Endodermal cell (in vitro differentiated cells): Measurements from ENCODE around the gene TMEM132A. TPM values are rescaled to one million over a fixed set of nuclear protein-coding genes. Genes with fewer than 3 reads are reported as not detected.

Experiments used
- DNase-seq: peaks from one replicate; pipeline ENCODE4 v3.0.0-alpha.2; 2017
- H3K27ac ChIP-seq: 2 replicates; pipeline ENCODE4 v1.5.1; 2013; ENCODE audit warnings: mild to moderate bottlenecking, low read depth, low read length, moderate library complexity
- H3K27me3 ChIP-seq: 2 replicates; pipeline ENCODE4 v1.6.1; 2013; ENCODE audit warnings: mild to moderate bottlenecking, low read length, moderate library complexity; ENCODE audit not compliant: insufficient read depth, control insufficient read depth, poor library complexity, severe bottlenecking
- H3K36me3 ChIP-seq: 2 replicates; pipeline ENCODE4 v1.7.0; 2013; ENCODE audit warnings: mild to moderate bottlenecking, low read length, moderate library complexity; ENCODE audit not compliant: control insufficient read depth, insufficient read depth
- H3K4me1 ChIP-seq: one replicate; pipeline ENCODE4 v1.7.0; 2013; ENCODE audit warnings: low read length; ENCODE audit not compliant: control insufficient read depth, insufficient read depth
- H3K4me3 ChIP-seq: 2 replicates; pipeline ENCODE4 v1.5.1; 2013; ENCODE audit warnings: mild to moderate bottlenecking, low read length, moderate library complexity
- H3K9ac ChIP-seq: 2 replicates; pipeline ENCODE4 v1.6.1; 2013; ENCODE audit warnings: mild to moderate bottlenecking, low read length, moderate library complexity; ENCODE audit not compliant: poor library complexity, severe bottlenecking; ENCODE audit errors: extremely low read depth
- H3K9me3 ChIP-seq: 2 replicates; pipeline ENCODE4 v1.6.1; 2013; ENCODE audit warnings: mild to moderate bottlenecking, low read length, moderate library complexity; ENCODE audit not compliant: control insufficient read depth
- H3K27ac Mint-ChIP-seq: 2 replicates; pipeline ENCODE4 v1.8.0; 2020; ENCODE audit warnings: mixed read lengths
- H3K27me3 Mint-ChIP-seq: 2 replicates; pipeline ENCODE4 v1.8.0; 2021; ENCODE audit warnings: mild to moderate bottlenecking, mixed read lengths; ENCODE audit not compliant: insufficient read depth
- H3K36me3 Mint-ChIP-seq: 2 replicates; pipeline ENCODE4 v1.8.0; 2020; ENCODE audit warnings: low read depth, mixed read lengths
- H3K4me1 Mint-ChIP-seq: 2 replicates; pipeline ENCODE4 v1.8.0; 2020; ENCODE audit warnings: mixed read lengths
- H3K4me3 Mint-ChIP-seq: 2 replicates; pipeline ENCODE4 v1.8.0; 2020; ENCODE audit warnings: mild to moderate bottlenecking, moderate library complexity, mixed read lengths
- H3K9me3 Mint-ChIP-seq: 2 replicates; pipeline ENCODE4 v1.8.0; 2020; ENCODE audit warnings: mild to moderate bottlenecking, mixed read lengths
- WGBS, 2 experiments: methylation state at CpG; one replicate each; pipeline versions ENCODE4 v1.1.5 to v1.1.7; 2013; ENCODE audit warnings: missing lambda C conversion rate in 2 of 2, mixed read lengths in 1 of 2; ENCODE audit not compliant: insufficient coverage in 1 of 2, insufficient read length in 1 of 2; 5-methylcytosine and 5-hydroxymethylcytosine counted together
- total RNA-seq, 2 donors: library from RNA; stranded (reverse); fragmentation: NEBNext Ultra II Directional in 1 of 2; extraction: Animal tissue kit (Norgen Biotek cat#: 25700) in 1 of 2; gene quantifications; 2 replicates in 1 of 2; 3 replicates in 1 of 2; pipeline ENCODE4 v1.2.1, GENCODE V29; 2021
- TF ChIP-seq, protein P1 (sequence below): fragments of 200-600 bp; sonication (generic); conservative IDR thresholded peaks from 2 replicates; pipeline ENCODE4 v1.5.0; 2021; ENCODE audit warnings: antibody characterized with exemption, mild to moderate bottlenecking

Gene TMEM132A
- total RNA-seq, 2 donors from 2014 or later: 135 to 140 TPM

- H3K4me3 ChIP-seq: no peak overlapping the region
- peaks cover 60% of the 10 kb centered on the region for H3K27me3 Mint-ChIP-seq
- no peaks in the 10 kb centered on the region for H3K36me3 ChIP-seq
- no peak for DNase-seq
- H3K9ac ChIP-seq: no peak overlapping the region
- H3K4me1 ChIP-seq: no peaks in the 10 kb centered on the region
- no peak overlapping the region for H3K27ac Mint-ChIP-seq
- H3K27me3 ChIP-seq: peaks cover 55% of the 10 kb centered on the region
- no peaks in the 10 kb centered on the region for H3K9me3 Mint-ChIP-seq
- no peaks in the 10 kb centered on the region for H3K4me1 Mint-ChIP-seq
- no peak overlapping the region for H3K27ac ChIP-seq
- TF ChIP-seq, protein P1, sequence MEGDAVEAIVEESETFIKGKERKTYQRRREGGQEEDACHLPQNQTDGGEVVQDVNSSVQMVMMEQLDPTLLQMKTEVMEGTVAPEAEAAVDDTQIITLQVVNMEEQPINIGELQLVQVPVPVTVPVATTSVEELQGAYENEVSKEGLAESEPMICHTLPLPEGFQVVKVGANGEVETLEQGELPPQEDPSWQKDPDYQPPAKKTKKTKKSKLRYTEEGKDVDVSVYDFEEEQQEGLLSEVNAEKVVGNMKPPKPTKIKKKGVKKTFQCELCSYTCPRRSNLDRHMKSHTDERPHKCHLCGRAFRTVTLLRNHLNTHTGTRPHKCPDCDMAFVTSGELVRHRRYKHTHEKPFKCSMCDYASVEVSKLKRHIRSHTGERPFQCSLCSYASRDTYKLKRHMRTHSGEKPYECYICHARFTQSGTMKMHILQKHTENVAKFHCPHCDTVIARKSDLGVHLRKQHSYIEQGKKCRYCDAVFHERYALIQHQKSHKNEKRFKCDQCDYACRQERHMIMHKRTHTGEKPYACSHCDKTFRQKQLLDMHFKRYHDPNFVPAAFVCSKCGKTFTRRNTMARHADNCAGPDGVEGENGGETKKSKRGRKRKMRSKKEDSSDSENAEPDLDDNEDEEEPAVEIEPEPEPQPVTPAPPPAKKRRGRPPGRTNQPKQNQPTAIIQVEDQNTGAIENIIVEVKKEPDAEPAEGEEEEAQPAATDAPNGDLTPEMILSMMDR: no peak
- peak overlapping the region; percentile 41 for H3K4me3 Mint-ChIP-seq
- WGBS, 2 experiments: 15 to 25% methylated on average over 4 to 8 of the region's 8 CpGs
- no peaks in the 10 kb centered on the region for H3K36me3 Mint-ChIP-seq
- no peaks in the 10 kb centered on the region for H3K9me3 ChIP-seq
These were observed 27.3 kb downstream of the TMEM132A start for GRCh38 chr11:60951606-60951903.

- peaks cover 53% of the 10 kb centered on the region for H3K27me3 ChIP-seq
- Mint-ChIP-seq H3K36me3 (no peaks in the 10 kb centered on the region), H3K9me3 (no peaks in the 10 kb centered on the region), H3K4me1 (no peaks in the 10 kb centered on the region), H3K27ac (no peak within 1 kb of the TSS), H3K4me3 (peak within 1 kb of the TSS; percentile 41), H3K27me3 (peaks cover 65% of the 10 kb centered on the region)
- no peaks in the 10 kb centered on the region for H3K9me3 ChIP-seq
- H3K4me1 ChIP-seq: no peaks in the 10 kb centered on the region
- H3K9ac ChIP-seq: no peak within 1 kb of the TSS
- no peak within 1 kb of the TSS for H3K4me3 ChIP-seq
- no peaks in the 10 kb centered on the region for H3K36me3 ChIP-seq
- 48 to 58% methylated on average over 12 to 23 of the region's 23 CpGs for WGBS, 2 experiments
- no peak within 1 kb of the TSS for H3K27ac ChIP-seq
- TF ChIP-seq, protein P1: no peak
- peak; percentile 83 for DNase-seq
These were observed 27.9 kb downstream of the TMEM132A start, which contains the start of gene SLC15A3 for GRCh38 chr11:60951904-60952741. Gene SLC15A3, minus strand, starts transcription at chr11:60952176. Its CDS starts 625 bp downstream, at chr11:60951551.

DNA sequence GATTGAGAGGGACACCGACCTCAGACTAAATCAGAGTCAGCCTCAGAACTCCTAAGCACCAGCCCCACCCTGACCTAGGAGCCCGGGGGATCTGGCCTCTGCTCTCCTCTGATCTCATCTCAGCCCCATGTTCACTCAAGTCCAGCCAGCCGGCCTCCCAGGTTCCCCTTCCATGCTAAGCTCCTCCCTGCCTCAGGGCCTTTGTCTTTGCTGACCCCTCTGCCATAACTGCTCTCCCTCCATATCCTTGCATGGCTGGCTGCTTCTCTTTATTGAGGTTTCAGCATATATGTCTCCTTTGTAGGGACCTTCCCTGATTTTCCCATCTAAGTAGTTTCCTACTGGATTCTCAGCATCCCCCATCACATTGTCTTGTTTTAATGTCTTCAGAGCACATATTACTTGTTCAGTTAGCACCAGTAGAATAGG, 28.5 kb downstream of the TMEM132A start:
- Mint-ChIP-seq H3K27ac (no peak overlapping the region), H3K36me3 (no peaks in the 10 kb centered on the region), H3K4me3 (no peak overlapping the region), H3K27me3 (peaks cover 67% of the 10 kb centered on the region), H3K4me1 (no peaks in the 10 kb centered on the region), H3K9me3 (no peaks in the 10 kb centered on the region)
- Histone ChIP-seq H3K4me3 (no peak overlapping the region), H3K9ac (no peak overlapping the region), H3K36me3 (no peaks in the 10 kb centered on the region), H3K27ac (no peak overlapping the region), H3K9me3 (no peaks in the 10 kb centered on the region), H3K4me1 (no peaks in the 10 kb centered on the region), H3K27me3 (peaks cover 53% of the 10 kb centered on the region)
- no peak for DNase-seq
- TF ChIP-seq, protein P1: no peak
- 75% methylated on average over 3 of the region's 3 CpGs for WGBS, 2 experiments
